ENCODE results near the gene B3GAT1. TPM values are rescaled to one million over a fixed set of nuclear protein-coding genes. Genes with fewer than 3 reads are reported as not detected.

Gene B3GAT1
- total RNA-seq, 2 donors from 2014 or later: 20.6 to 29.5 TPM

GRCh38 chr11:134425413-134425812 is 13.4 kb upstream of the B3GAT1 start:
- H3K4me3 Mint-ChIP-seq: no peak overlapping the region
- no peaks in the 10 kb centered on the region for H3K9me3 ChIP-seq (ENCODE audit: control insufficient read depth, low read length)
- TF ChIP-seq, protein P1, sequence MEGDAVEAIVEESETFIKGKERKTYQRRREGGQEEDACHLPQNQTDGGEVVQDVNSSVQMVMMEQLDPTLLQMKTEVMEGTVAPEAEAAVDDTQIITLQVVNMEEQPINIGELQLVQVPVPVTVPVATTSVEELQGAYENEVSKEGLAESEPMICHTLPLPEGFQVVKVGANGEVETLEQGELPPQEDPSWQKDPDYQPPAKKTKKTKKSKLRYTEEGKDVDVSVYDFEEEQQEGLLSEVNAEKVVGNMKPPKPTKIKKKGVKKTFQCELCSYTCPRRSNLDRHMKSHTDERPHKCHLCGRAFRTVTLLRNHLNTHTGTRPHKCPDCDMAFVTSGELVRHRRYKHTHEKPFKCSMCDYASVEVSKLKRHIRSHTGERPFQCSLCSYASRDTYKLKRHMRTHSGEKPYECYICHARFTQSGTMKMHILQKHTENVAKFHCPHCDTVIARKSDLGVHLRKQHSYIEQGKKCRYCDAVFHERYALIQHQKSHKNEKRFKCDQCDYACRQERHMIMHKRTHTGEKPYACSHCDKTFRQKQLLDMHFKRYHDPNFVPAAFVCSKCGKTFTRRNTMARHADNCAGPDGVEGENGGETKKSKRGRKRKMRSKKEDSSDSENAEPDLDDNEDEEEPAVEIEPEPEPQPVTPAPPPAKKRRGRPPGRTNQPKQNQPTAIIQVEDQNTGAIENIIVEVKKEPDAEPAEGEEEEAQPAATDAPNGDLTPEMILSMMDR (conservative IDR thresholded peaks at IDR 0.05): no peak
- DNase-seq: no peak
- H3K27ac ChIP-seq (ENCODE audit: low read depth, low read length): no peak overlapping the region
- H3K9me3 Mint-ChIP-seq: no peaks in the 10 kb centered on the region
- no peaks in the 10 kb centered on the region for H3K4me1 Mint-ChIP-seq
- H3K36me3 Mint-ChIP-seq (ENCODE audit: low read depth): no peaks in the 10 kb centered on the region
- H3K27ac Mint-ChIP-seq: no peak overlapping the region
- H3K27me3 ChIP-seq (ENCODE audit: control insufficient read depth, insufficient read depth, low read length, poor library complexity, severe bottlenecking): no peaks in the 10 kb centered on the region
- H3K4me3 ChIP-seq (ENCODE audit: low read length): no peak overlapping the region
- no peaks in the 10 kb centered on the region for H3K36me3 ChIP-seq (ENCODE audit: control insufficient read depth, insufficient read depth, low read length)
- no peaks in the 10 kb centered on the region for H3K4me1 ChIP-seq (ENCODE audit: control insufficient read depth, insufficient read depth, low read length)
- H3K27me3 Mint-ChIP-seq (ENCODE audit: insufficient read depth): peaks cover 4% of the 10 kb centered on the region
- 20 to 91% methylated on average over 1 to 2 of the region's 2 CpGs for WGBS, 2 experiments (ENCODE audit: insufficient coverage in 1 of 2, insufficient read length in 1 of 2)
- H3K9ac ChIP-seq (ENCODE audit: extremely low read depth, low read length, poor library complexity, severe bottlenecking): no peak overlapping the region

- Mint-ChIP-seq H3K4me3 (no peak overlapping the region), H3K27ac (no peak overlapping the region), H3K27me3 (ENCODE audit: insufficient read depth) (peaks cover 9% of the 10 kb centered on the region), H3K36me3 (ENCODE audit: low read depth) (no peaks in the 10 kb centered on the region), H3K4me1 (no peaks in the 10 kb centered on the region), H3K9me3 (no peaks in the 10 kb centered on the region)
- H3K36me3 ChIP-seq (ENCODE audit: control insufficient read depth, insufficient read depth, low read length): no peaks in the 10 kb centered on the region
- no peaks in the 10 kb centered on the region for H3K9me3 ChIP-seq (ENCODE audit: control insufficient read depth, low read length)
- TF ChIP-seq, protein P1 (conservative IDR thresholded peaks at IDR 0.05): no peak
- 91 to 93% methylated on average over 5 to 10 of the region's 10 CpGs for WGBS, 2 experiments (ENCODE audit: insufficient coverage in 1 of 2, insufficient read length in 1 of 2)
- peaks cover 5% of the 10 kb centered on the region for H3K27me3 ChIP-seq (ENCODE audit: control insufficient read depth, insufficient read depth, low read length, poor library complexity, severe bottlenecking)
- no peak overlapping the region for H3K9ac ChIP-seq (ENCODE audit: extremely low read depth, low read length, poor library complexity, severe bottlenecking)
- H3K4me1 ChIP-seq (ENCODE audit: control insufficient read depth, insufficient read depth, low read length): no peaks in the 10 kb centered on the region
- DNase-seq: no peak
- no peak overlapping the region for H3K27ac ChIP-seq (ENCODE audit: low read depth, low read length)
- no peak overlapping the region for H3K4me3 ChIP-seq (ENCODE audit: low read length)
Observed at GRCh38 chr11:134423106-134423505, 11.1 kb upstream of the B3GAT1 start.

- TF ChIP-seq, protein P1 (conservative IDR thresholded peaks at IDR 0.05): no peak
- peaks cover 48% of the 10 kb centered on the region for H3K27me3 ChIP-seq (ENCODE audit: control insufficient read depth, insufficient read depth, low read length, poor library complexity, severe bottlenecking)
Observed at GRCh38 chr11:134417871-134418840, 6.1 kb upstream of the B3GAT1 start.

More at GRCh38 chr11:134417871-134418840, 6.1 kb upstream of the B3GAT1 start:
- peaks cover 18% of the 10 kb centered on the region for H3K4me1 Mint-ChIP-seq
- no peak overlapping the region for H3K27ac ChIP-seq (ENCODE audit: low read depth, low read length)
- H3K36me3 Mint-ChIP-seq (ENCODE audit: low read depth): no peaks in the 10 kb centered on the region
- H3K36me3 ChIP-seq (ENCODE audit: control insufficient read depth, insufficient read depth, low read length): no peaks in the 10 kb centered on the region
- no peak for DNase-seq
- no peak overlapping the region for H3K4me3 Mint-ChIP-seq
- 89 to 95% methylated on average over 10 to 14 of the region's 14 CpGs for WGBS, 2 experiments (ENCODE audit: insufficient coverage in 1 of 2, insufficient read length in 1 of 2)
- no peaks in the 10 kb centered on the region for H3K9me3 Mint-ChIP-seq
- H3K27me3 Mint-ChIP-seq (ENCODE audit: insufficient read depth): peaks cover 58% of the 10 kb centered on the region
- H3K4me1 ChIP-seq (ENCODE audit: control insufficient read depth, insufficient read depth, low read length): no peaks in the 10 kb centered on the region
- H3K9me3 ChIP-seq (ENCODE audit: control insufficient read depth, low read length): no peaks in the 10 kb centered on the region
- no peak overlapping the region for H3K27ac Mint-ChIP-seq
- H3K9ac ChIP-seq (ENCODE audit: extremely low read depth, low read length, poor library complexity, severe bottlenecking): no peak overlapping the region
- H3K4me3 ChIP-seq (ENCODE audit: low read length): no peak overlapping the region

Measured in endodermal cell (in vitro differentiated cells).